Hippocampal formation (tissue), 2 donors: ENCODE data around the gene FBXL4.
A peak's percentile ranks its signal among the peaks of the same experiment; 100 is the strongest.

Experiments used
- DNase-seq, 2 donors: peaks; one replicate each; lab custom pipeline; 2025; lab: John Stamatoyannopoulos, UW

FBXL4 gene

GRCh38 chr6:98880486-98880885 lies 67.3 kb downstream of the FBXL4 start:
- no peak for DNase-seq

DNA sequence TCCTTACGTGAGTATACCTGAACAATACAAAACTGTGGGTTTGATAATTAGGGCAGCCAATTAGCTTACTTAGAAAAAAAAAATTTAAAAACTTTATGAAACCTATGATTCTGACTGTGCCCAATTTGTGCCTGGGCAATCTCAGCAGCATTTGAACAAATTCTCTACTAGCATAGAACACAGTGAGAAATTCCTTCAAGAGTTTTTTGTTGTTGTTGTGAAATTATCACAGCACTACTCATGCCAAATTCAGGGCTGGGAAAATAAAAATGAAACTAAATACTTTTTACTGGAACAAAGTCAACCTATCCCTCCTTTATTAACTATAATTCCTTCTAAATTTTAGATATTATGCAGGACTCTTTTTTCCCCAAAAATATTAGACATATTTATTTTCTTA lies 70.5 kb downstream of the FBXL4 start:
- DNase-seq = no peak

DNA sequence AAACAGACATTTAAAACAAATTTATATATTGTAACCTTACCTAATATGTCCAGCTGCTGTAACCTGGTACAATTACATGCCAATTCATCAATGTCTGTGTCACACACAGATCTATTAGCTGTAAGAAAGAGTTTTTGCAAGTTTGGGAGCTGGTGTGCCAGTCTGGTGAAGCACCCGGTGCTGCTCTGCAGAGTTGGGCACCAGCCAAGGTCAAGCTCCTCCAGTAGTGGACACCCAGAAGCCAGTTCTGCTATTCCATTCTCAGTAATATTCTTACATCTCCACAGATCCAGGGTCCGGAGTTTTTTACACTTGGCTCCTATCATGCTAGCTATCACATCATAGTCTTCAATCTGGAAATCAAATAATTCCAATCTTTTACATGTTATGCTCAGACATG lies 72.4 kb downstream of the FBXL4 start:
- DNase-seq = peak in 1 of 2 donors; percentile 2

- no peak for DNase-seq
Observed at GRCh38 chr6:98871821-98872220, 75.9 kb downstream of the FBXL4 start.

DNA sequence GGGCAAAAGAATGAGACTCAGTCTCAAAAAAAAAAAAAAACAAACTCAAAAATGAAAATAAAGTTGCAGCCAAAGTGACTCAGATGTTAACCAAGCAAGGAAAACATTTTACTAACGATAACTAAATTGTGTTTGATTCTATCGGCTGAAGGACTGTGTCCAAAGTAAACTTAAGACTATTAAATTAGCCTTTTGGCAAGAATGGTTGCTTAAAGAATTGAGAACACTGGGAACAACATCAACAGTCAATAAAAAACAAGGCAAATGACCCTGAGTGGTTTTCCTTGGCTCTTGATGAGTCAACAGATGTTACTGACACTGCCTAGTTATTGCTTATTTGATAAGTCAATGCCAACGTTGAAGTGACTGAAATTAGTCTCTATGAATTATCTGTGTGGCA lies 76.7 kb downstream of the FBXL4 start:
- no peak for DNase-seq

DNA sequence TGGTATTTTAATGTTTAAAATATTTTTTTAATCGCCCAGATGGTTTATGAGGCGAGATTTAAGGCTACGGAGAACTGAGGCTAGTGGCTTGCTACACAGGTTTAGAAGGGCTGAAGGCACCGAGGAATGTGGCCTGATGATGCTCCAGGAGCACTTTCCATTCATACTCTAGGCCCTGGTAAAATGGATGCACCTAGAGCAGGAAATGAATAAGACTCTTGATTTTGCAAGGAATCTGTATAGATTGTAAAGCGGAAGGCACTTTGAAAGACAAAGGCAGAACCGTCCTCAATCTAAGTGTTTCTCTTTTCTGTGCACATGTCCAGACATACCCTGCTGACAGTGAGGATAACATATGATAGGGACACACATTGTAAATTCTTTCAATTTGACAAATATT lies 83.2 kb downstream of the FBXL4 start:
- no peak for DNase-seq

DNA sequence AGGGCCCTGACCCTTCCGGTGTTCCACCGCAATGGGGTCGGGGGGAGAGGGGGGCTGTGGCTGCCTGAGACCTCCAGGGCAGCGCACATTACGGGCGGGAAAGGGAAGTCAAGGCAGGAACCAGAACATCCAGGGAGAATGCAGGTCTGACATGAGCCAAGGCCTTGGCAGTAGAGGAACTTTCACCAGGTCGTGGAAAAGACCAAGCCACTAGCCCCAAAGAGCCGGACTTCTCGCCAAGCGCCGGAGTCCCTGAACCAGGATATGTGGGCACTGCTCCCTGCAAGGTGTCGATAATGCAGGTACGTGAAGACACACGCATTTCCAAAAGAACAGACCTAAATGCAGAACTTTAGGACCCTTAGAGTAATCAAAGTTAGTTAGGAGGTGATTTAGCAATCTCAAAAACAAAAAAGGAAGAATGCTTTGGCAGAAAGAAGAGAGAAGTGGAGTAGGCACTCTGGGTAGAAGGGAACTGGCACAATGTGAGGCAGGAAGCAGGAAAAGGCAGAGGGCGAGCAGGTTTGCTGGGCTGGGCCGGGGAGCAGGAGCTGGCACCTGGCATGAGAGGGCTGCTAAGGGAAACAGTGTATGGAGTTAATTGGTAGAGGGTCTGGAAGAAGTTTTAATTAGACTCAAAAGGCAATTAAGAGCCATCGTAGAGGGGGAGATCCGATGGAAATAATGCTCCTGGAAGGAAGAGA lies 99.1 kb downstream of the FBXL4 start:
- DNase-seq = no peak

GRCh38 chr6:98847779-98848538 lies 99.8 kb downstream of the FBXL4 start:
- DNase-seq = no peak

DNA sequence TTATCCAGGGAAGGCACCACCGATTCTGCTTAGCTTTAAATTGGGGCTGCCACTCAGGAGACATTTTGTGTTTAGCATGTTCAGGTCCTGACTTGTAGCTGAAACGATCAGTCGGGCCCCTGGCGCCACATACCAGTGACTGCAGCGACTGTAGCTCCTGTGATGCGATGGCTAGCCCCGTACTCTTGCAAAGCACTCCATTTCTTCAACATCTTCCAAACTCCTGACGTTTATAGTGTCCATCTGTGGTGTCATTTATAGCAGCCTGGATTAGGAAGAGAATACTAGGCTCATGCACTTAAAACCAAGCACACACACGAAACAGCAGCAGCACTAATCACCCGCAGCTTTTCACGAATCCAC lies 100.3 kb downstream of the FBXL4 start:
- no peak for DNase-seq

- DNase-seq = no peak
Observed at GRCh38 chr6:98846021-98846380, 101.7 kb downstream of the FBXL4 start.

DNA sequence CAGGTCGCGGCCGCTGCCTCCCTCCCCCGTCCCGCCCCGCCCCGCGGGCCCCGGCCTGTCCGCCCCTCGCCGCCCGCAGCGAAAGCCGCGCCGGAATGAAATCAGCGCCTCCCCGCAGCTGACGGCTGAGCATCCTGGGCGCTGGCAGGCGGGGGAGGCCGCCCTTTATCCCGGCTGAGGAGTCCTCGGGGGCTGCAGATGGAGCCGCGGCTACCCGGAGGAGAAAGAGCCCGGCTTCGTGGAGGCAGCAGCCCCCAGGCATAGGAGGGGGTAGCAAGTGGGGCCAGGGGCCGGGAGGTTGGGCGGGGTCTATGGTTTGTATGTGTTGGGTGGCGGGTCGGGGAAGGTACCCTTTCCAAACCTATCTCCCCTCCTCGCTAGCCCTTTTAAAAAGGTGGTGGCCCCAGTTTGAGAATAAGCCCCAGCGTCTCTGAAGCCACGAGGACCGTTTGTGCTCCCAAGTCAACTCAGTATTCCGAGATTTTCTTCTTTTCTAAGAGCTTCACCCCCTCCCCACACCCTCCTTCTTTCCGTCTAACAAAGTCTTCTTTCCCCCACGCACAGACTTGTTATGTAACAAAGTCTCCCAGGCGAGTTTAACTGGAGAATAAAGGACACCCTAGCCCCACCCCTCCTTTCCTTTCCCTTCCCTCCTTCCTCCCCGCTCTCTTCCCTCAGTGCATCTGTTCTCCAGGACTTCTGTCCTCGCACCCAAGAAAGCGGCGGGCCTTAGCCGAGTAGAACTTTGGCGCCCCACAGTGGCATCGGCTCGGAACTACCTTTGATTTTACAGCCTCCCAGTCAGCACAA lies 102.3 kb downstream of the FBXL4 start:
- peak in 1 of 2 donors; percentile 93 for DNase-seq

- DNase-seq = no peak
Observed at GRCh38 chr6:98844244-98845210, 103.2 kb downstream of the FBXL4 start.

- peak in 1 of 2 donors; percentile 63 for DNase-seq
Observed at GRCh38 chr6:98843271-98844243, 104.2 kb downstream of the FBXL4 start.

- no peak for DNase-seq
Observed at GRCh38 chr6:98842342-98843180, 105.2 kb downstream of the FBXL4 start.

DNA sequence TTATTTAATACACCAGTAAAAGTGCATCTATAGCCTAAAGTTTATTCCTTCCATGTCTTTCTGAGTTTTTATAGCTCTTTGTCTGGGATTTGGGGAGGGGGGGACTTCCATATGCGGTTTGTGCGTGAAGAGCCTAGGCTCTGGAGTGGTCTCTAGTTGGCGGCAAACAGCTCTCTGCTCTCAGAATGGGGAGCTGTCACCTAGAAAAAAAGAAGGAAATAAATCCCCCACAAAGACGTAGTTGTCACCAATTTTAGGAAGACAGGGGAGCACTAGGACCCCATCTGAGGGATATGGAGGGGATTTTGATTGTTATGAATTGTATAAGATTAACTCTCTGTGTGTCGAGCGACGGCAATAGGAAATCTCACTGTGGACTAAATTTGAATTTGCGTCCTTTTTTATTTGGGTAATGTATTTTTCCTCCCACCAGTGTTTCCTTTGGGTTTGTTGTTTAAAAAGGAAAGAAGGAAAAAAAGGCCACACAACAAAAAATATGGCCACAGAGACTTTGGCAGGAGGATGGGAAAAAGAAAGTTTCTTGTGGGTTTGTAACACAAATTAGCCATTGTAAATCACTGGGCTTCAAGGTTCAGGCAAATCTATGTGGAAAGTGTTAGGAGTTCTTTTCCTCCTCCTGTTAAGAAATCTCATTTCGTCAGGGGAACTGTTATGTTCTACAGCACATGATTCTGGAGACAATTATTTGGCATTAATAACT lies 106.0 kb downstream of the FBXL4 start:
- DNase-seq = no peak

GRCh38 chr6:98840996-98841513 lies 106.7 kb downstream of the FBXL4 start:
- no peak for DNase-seq

- DNase-seq = no peak
Observed at GRCh38 chr6:98840385-98840784, 107.4 kb downstream of the FBXL4 start.

GRCh38 chr6:98839781-98840361 lies 107.9 kb downstream of the FBXL4 start:
- peak in 1 of 2 donors; percentile 81 for DNase-seq
